ENCODE results near the gene PRUNE2. TPM values are rescaled to one million over a fixed set of nuclear protein-coding genes. Genes with fewer than 3 reads are reported as not detected.

Gene PRUNE2
- total and polyA plus RNA-seq, 2 of the 13 experiments (the other 11 are each of a cell fraction or from before 2014, with no cell fraction given): 0.02 TPM; not detected in 1

- TF ChIP-seq ZBTB40 (IDR thresholded peaks at IDR 0.05) (no peak), ZBTB40 (CRISPR knock-in tag; IDR thresholded peaks at IDR 0.05) (no peak), ETS1 (CRISPR knock-in tag; IDR thresholded peaks at IDR 0.05) (no peak), RFXAP (CRISPR knock-in tag; IDR thresholded peaks at IDR 0.05; ENCODE audit: borderline replicate concordance) (no peak), SKI (IDR thresholded peaks at IDR 0.05; ENCODE audit: partially characterized antibody) (no peak), MTF1 (CRISPR knock-in tag; IDR thresholded peaks at IDR 0.05) (no peak), ELK4 (CRISPR knock-in tag; IDR thresholded peaks at IDR 0.05; ENCODE audit: borderline replicate concordance) (no peak), ZNF576 (CRISPR knock-in tag; IDR thresholded peaks at IDR 0.05) (no peak), TEAD2 (CRISPR knock-in tag; IDR thresholded peaks at IDR 0.05) (no peak), ZNF546 (CRISPR knock-in tag; conservative IDR thresholded peaks at IDR 0.05) (no peak)
Observed at GRCh38 chr9:76943054-76943453, 37.1 kb upstream of the PRUNE2 start (continued).

Measured in HepG2 (cell line).